ENCODE data around the gene NCOR2. TPM values are rescaled to one million over a fixed set of nuclear protein-coding genes. Genes with fewer than 3 reads are reported as not detected.

The NCOR2 gene
- polyA plus RNA-seq, 1 donor from 2014 or later: 4.8 TPM

- Histone ChIP-seq H3K27me3 (ENCODE audit: insufficient read depth, low read depth, low read length) (no peaks in the 10 kb centered on the region), H3K4me3 (ENCODE audit: low read length) (no peak overlapping the region), H3K9me3 (ENCODE audit: low read length) (no peaks in the 10 kb centered on the region), H3K27ac (ENCODE audit: low read length) (no peak overlapping the region), H3K79me2 (replicated peaks; ENCODE audit: insufficient read depth, low read length) (peaks cover 43% of the 10 kb centered on the region), H3K36me3 (ENCODE audit: insufficient read depth, low read length) (no peaks in the 10 kb centered on the region), H2AFZ (ENCODE audit: low read depth, low read length) (no peak overlapping the region), H3K4me2 (ENCODE audit: low read length) (no peak overlapping the region), H3F3A (ENCODE audit: insufficient read depth, low read length, poor library complexity, severe bottlenecking) (no peaks in the 10 kb centered on the region), H3K9me2 (ENCODE audit: insufficient read depth, low read length) (no peaks in the 10 kb centered on the region), H3K9ac (ENCODE audit: low read length) (no peak overlapping the region), H4K20me1 (ENCODE audit: insufficient read depth) (no peaks in the 10 kb centered on the region)
- no peak for TF ChIP-seq RAD21 (conservative IDR thresholded peaks at IDR 0.05)
- no peak for TF ChIP-seq EZH2 (IDR thresholded peaks at IDR 0.05; ENCODE audit: borderline replicate concordance, insufficient read depth, low read length, poor library complexity, severe bottlenecking)
- TF ChIP-seq MXI1 (conservative IDR thresholded peaks at IDR 0.05; ENCODE audit: poor library complexity, severe bottlenecking): no peak
- TF ChIP-seq POLR2AphosphoS5 (IDR thresholded peaks at IDR 0.05): no peak
Measured at GRCh38 chr12:124556896-124557501, 10.4 kb downstream of the NCOR2 start.

DNA sequence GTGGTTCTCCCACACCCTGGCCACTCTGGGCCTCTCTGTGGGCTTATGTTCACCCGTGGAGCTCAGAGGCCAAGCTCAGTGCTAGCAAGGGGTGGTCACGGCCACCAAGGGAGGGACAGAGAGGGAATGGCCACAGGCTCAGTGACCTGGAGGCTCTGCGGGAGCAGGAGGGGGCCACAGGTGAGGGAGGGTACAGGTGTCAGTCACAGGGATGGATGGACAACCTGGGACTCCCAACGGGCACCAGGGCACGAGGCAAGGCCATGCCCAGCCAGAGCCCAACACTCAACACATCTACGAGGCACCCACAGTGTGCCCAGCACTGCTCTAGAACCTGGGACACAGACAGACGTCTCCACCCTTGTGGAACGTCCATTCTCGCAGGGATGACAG lies 11.3 kb downstream of the NCOR2 start:
- no peak overlapping the region for H3K4me2 ChIP-seq (ENCODE audit: low read length)
- no peak overlapping the region for H3K4me3 ChIP-seq (ENCODE audit: low read length)
- H3K79me2 ChIP-seq (replicated peaks; ENCODE audit: insufficient read depth, low read length): peaks cover 40% of the 10 kb centered on the region
- no peaks in the 10 kb centered on the region for H3K9me3 ChIP-seq (ENCODE audit: low read length)
- no peaks in the 10 kb centered on the region for H3K36me3 ChIP-seq (ENCODE audit: insufficient read depth, low read length)
- H2AFZ ChIP-seq (ENCODE audit: low read depth, low read length): no peak overlapping the region
- TF ChIP-seq EP300 (conservative IDR thresholded peaks at IDR 0.05; ENCODE audit: poor library complexity, severe bottlenecking) (no peak), MXI1 (conservative IDR thresholded peaks at IDR 0.05; ENCODE audit: poor library complexity, severe bottlenecking) (no peak), REST (IDR thresholded peaks at IDR 0.05; ENCODE audit: borderline replicate concordance) (no peak), CTCF (IDR thresholded peaks at IDR 0.05; ENCODE audit: poor library complexity, severe bottlenecking) (no peak)
- no peaks in the 10 kb centered on the region for H4K20me1 ChIP-seq (ENCODE audit: insufficient read depth)
- no peaks in the 10 kb centered on the region for H3F3A ChIP-seq (ENCODE audit: insufficient read depth, low read length, poor library complexity, severe bottlenecking)
- no peaks in the 10 kb centered on the region for H3K27me3 ChIP-seq (ENCODE audit: insufficient read depth, low read depth, low read length)
- H3K27ac ChIP-seq (ENCODE audit: low read length): no peak overlapping the region
- H3K9me2 ChIP-seq (ENCODE audit: insufficient read depth, low read length): no peaks in the 10 kb centered on the region
- H3K9ac ChIP-seq (ENCODE audit: low read length): no peak overlapping the region

Measured in neural cell (in vitro differentiated cells).